ENCODE data around the gene CXorf38.
A peak's percentile ranks its signal among the peaks of the same experiment; 100 is the strongest.

Gene CXorf38

DNA sequence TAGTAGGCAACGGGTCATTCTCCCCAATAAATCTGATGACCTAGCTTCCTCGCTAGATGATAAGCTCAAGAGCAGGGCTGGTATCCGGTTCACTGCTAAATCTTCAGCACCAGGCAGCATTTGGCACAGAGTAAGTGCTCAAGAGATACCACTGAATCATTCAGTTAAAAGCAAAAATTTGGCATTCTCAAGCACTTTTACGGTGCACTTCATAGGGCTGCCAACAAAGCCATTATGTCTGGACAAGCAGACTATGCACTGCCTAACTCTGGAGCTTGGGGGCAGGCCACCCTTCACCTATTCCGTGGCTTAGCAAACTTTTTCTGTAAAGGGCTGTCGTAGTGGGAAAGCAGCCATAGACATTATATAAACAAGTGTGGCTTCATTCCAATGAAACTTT is 23.8 kb upstream of the CXorf38 start:
- TF ChIP-seq ARNT (IDR thresholded peaks at IDR 0.05) (no peak), FOXA1 (IDR thresholded peaks at IDR 0.05) (no peak), FOXM1 (IDR thresholded peaks at IDR 0.05; ENCODE audit: borderline replicate concordance) (no peak), HDGF (IDR thresholded peaks at IDR 0.05; ENCODE audit: borderline replicate concordance) (no peak), ZNF384 (IDR thresholded peaks at IDR 0.05) (no peak), ELF4 (IDR thresholded peaks at IDR 0.05) (no peak), CTBP1 (IDR thresholded peaks at IDR 0.05; ENCODE audit: borderline replicate concordance) (no peak), BHLHE40 (IDR thresholded peaks at IDR 0.05; ENCODE audit: borderline replicate concordance) (no peak), NFRKB (IDR thresholded peaks at IDR 0.05) (no peak), L3MBTL2 (conservative IDR thresholded peaks at IDR 0.05) (no peak), LEF1 (IDR thresholded peaks at IDR 0.05; ENCODE audit: borderline replicate concordance) (no peak)
- TF ChIP-seq, protein P1, sequence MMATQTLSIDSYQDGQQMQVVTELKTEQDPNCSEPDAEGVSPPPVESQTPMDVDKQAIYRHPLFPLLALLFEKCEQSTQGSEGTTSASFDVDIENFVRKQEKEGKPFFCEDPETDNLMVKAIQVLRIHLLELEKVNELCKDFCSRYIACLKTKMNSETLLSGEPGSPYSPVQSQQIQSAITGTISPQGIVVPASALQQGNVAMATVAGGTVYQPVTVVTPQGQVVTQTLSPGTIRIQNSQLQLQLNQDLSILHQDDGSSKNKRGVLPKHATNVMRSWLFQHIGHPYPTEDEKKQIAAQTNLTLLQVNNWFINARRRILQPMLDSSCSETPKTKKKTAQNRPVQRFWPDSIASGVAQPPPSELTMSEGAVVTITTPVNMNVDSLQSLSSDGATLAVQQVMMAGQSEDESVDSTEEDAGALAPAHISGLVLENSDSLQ (IDR thresholded peaks at IDR 0.05), result no peak
- CTCF ChIA-PET, result no interaction called here
- POLR2A ChIA-PET, result no interaction called here
- no peak for DNase-seq (ENCODE audit: extremely low spot score)

DNA sequence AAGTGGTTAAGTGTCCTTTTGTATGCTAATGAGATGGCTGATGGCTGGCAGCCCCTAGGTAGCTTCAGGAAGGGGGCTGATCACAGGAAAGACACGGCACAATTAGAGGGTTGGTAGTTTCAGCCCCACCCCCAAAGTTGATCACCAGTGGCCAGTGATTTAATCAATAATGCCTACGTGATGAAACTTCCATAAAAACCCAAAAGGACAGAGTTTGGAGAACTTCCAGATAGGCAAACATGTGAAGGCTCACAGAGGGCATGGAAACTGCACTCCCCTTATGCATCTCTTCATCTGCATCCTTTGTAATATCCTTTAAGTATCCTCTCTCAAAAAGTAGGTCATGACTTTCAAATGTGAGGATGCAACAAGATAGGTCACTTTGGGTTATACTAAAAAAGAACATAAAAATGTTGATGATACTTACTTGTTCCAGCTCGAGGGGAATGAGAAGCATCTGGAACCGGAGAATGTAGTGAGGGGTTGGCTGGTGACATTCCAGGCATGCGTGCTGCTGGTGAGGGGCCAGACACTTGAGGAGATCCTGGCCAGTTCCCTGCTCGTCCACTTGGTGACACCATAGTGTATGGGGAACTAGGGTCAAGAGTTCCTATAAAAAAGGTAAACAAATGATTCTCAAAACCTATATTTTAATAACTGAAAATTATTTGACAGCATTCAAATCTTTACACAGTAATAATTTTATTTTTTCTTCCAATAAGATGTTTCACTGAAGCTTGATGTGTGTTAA is 16.7 kb upstream of the CXorf38 start:
- peak; percentile 20 for DNase-seq (ENCODE audit: extremely low spot score)
- POLR2A ChIA-PET, result no interaction called here
- CTCF ChIA-PET, result no interaction called here
- TF ChIP-seq SP1 (IDR thresholded peaks at IDR 0.05) (no peak), CTBP1 (IDR thresholded peaks at IDR 0.05; ENCODE audit: borderline replicate concordance) (no peak), NFRKB (IDR thresholded peaks at IDR 0.05) (no peak), HDGF (IDR thresholded peaks at IDR 0.05; ENCODE audit: borderline replicate concordance) (no peak)

DNA sequence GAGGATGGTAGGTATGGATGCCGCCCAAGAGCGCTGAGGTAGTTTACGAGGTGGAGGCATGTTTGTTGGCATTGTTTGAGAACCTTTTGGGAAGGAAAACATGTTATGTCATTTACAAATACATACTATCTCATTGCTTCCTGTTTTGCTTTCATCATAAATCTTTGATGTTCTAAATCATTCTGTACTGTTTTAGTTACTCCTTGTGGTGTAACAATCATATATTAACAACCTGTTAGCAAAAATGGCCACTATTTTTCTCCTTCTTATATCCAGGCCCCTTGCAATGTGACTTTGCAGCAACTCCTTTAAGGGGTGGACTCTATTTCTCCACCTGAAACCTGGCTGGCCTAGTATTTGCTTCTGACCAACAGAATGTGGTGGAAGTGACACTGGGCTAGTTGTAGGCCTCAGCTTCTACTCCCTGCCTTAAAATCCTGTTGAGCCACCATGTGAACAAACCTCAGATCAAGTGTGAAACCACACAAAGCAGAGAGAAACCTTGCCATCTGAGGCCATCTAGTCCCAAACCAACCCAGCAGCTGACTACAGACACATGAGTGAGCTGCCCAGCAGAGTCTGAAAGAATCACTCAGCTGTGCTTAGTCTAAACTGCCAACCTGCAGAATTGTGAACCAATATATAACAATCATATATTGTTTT is 15.8 kb upstream of the CXorf38 start:
- TF ChIP-seq ELF4 (IDR thresholded peaks at IDR 0.05) (no peak), ARNT (IDR thresholded peaks at IDR 0.05) (no peak), NFRKB (IDR thresholded peaks at IDR 0.05) (no peak), LEF1 (IDR thresholded peaks at IDR 0.05; ENCODE audit: borderline replicate concordance) (no peak), CTBP1 (IDR thresholded peaks at IDR 0.05; ENCODE audit: borderline replicate concordance) (no peak), ZNF384 (IDR thresholded peaks at IDR 0.05) (no peak), FOXM1 (IDR thresholded peaks at IDR 0.05; ENCODE audit: borderline replicate concordance) (no peak), FOXA1 (IDR thresholded peaks at IDR 0.05) (no peak), HDGF (IDR thresholded peaks at IDR 0.05; ENCODE audit: borderline replicate concordance) (no peak), FOXK2 (IDR thresholded peaks at IDR 0.05) (no peak), L3MBTL2 (conservative IDR thresholded peaks at IDR 0.05) (no peak), SUZ12 (IDR thresholded peaks at IDR 0.05) (no peak), TARDBP (IDR thresholded peaks at IDR 0.05) (no peak), SP1 (IDR thresholded peaks at IDR 0.05) (no peak), BHLHE40 (IDR thresholded peaks at IDR 0.05; ENCODE audit: borderline replicate concordance) (no peak)
- TF ChIP-seq, protein P1 (IDR thresholded peaks at IDR 0.05), result no peak
- POLR2A ChIA-PET, result no interaction called here
- CTCF ChIA-PET, result no interaction called here
- no peak for DNase-seq (ENCODE audit: extremely low spot score)

DNA sequence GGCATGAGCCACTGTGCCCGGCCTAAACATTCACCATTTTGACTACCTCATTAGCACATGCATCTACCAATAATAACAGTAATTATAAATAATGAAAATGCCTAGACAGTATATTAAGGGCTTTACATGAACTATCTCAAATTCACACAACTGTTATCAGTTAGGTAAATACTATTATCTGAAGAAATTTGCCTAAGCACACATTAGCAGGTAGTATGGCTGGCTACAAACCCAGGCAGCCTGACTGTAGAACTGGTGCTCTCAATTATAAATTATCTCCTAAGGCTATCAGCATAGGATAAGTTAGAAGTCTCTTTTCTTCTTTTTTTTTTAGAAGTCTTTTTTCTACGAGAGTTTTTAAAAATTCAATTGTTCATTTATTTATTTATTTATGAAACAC is 14.1 kb upstream of the CXorf38 start:
- no peak for DNase-seq (ENCODE audit: extremely low spot score)
- CTCF ChIA-PET, result interaction anchor here (0.5 to 1.2 kb wide), 2 partner anchors 10 to 485 kb away, joined by 3 to 4 read pairs; no protein-coding TSS in a partner anchor
- TF ChIP-seq FOXM1 (IDR thresholded peaks at IDR 0.05; ENCODE audit: borderline replicate concordance) (no peak), FOXA1 (IDR thresholded peaks at IDR 0.05) (no peak), L3MBTL2 (conservative IDR thresholded peaks at IDR 0.05) (no peak), HDGF (IDR thresholded peaks at IDR 0.05; ENCODE audit: borderline replicate concordance) (no peak), CTBP1 (IDR thresholded peaks at IDR 0.05; ENCODE audit: borderline replicate concordance) (no peak), ELF4 (IDR thresholded peaks at IDR 0.05) (no peak), ZNF384 (IDR thresholded peaks at IDR 0.05) (no peak), TARDBP (IDR thresholded peaks at IDR 0.05) (no peak), BHLHE40 (IDR thresholded peaks at IDR 0.05; ENCODE audit: borderline replicate concordance) (no peak), ARNT (IDR thresholded peaks at IDR 0.05) (no peak), NFRKB (IDR thresholded peaks at IDR 0.05) (no peak), SP1 (IDR thresholded peaks at IDR 0.05) (no peak), FOXK2 (IDR thresholded peaks at IDR 0.05) (no peak), LEF1 (IDR thresholded peaks at IDR 0.05; ENCODE audit: borderline replicate concordance) (no peak), SUZ12 (IDR thresholded peaks at IDR 0.05) (no peak)
- TF ChIP-seq, protein P1 (IDR thresholded peaks at IDR 0.05), result no peak
- POLR2A ChIA-PET, result no interaction called here

DNA sequence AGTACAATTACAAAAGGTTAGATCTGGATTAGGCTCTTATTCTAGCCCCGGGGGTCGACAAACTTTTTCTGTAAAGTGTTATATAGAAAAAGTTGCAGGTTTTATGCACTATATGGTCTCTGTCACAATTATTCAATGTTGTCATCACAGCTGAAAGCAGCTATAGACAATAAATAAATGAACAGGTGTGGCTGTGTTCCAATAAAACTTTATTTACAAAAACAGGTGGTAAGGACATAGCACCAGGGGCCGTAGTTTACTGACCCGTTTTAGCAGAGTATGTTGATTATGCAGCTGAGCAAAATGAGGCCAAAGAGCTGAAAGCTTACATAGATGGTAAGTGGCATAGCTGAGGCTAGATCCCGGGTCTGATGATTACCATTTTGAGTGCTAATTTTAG is 13.0 kb upstream of the CXorf38 start:
- ChIA-PET CTCF (no interaction called here), POLR2A (no interaction called here)
- no peak for TF ChIP-seq FOXK2 (IDR thresholded peaks at IDR 0.05)
- TF ChIP-seq TARDBP (IDR thresholded peaks at IDR 0.05), result no peak
- TF ChIP-seq CTBP1 (IDR thresholded peaks at IDR 0.05; ENCODE audit: borderline replicate concordance), result no peak
- TF ChIP-seq FOXA1 (IDR thresholded peaks at IDR 0.05), result no peak
- TF ChIP-seq ELF4 (IDR thresholded peaks at IDR 0.05), result no peak
- no peak for TF ChIP-seq HDGF (IDR thresholded peaks at IDR 0.05; ENCODE audit: borderline replicate concordance)
- no peak for TF ChIP-seq BHLHE40 (IDR thresholded peaks at IDR 0.05; ENCODE audit: borderline replicate concordance)
- TF ChIP-seq NFRKB (IDR thresholded peaks at IDR 0.05), result no peak
- TF ChIP-seq ARNT (IDR thresholded peaks at IDR 0.05), result no peak
- TF ChIP-seq ZNF384 (IDR thresholded peaks at IDR 0.05), result no peak
- TF ChIP-seq LEF1 (IDR thresholded peaks at IDR 0.05; ENCODE audit: borderline replicate concordance), result no peak
- TF ChIP-seq, protein P1 (IDR thresholded peaks at IDR 0.05), result no peak
- TF ChIP-seq SUZ12 (IDR thresholded peaks at IDR 0.05), result no peak
- TF ChIP-seq FOXM1 (IDR thresholded peaks at IDR 0.05; ENCODE audit: borderline replicate concordance), result no peak
- no peak for TF ChIP-seq L3MBTL2 (conservative IDR thresholded peaks at IDR 0.05)
- no peak for TF ChIP-seq SP1 (IDR thresholded peaks at IDR 0.05)
- DNase-seq (ENCODE audit: extremely low spot score), result no peak
